Urinary bladder (tissue), 4 donors: Measurements from ENCODE around the gene PPP1R9A. TPM values are rescaled to one million over a fixed set of nuclear protein-coding genes. Genes with fewer than 3 reads are reported as not detected.

Experiments used
- DNase-seq: peaks from one replicate; pipeline ENCODE4 v3.0.0-alpha.2; 2015; ENCODE audit errors: extremely low spot score
- H3K27ac ChIP-seq: one replicate; pipeline ENCODE4 v1.5.1; 2013; ENCODE audit warnings: low read depth, mild to moderate bottlenecking, moderate library complexity
- H3K36me3 ChIP-seq: one replicate; pipeline ENCODE4 v1.6.1; 2013; ENCODE audit warnings: mild to moderate bottlenecking, moderate library complexity; ENCODE audit not compliant: insufficient read depth
- H3K4me1 ChIP-seq: one replicate; pipeline ENCODE4 v1.6.1; 2013; ENCODE audit warnings: mild to moderate bottlenecking, moderate library complexity; ENCODE audit not compliant: insufficient read depth
- H3K4me3 ChIP-seq: one replicate; pipeline ENCODE4 v1.5.1; 2013; ENCODE audit warnings: low read depth, low read length
- WGBS: extraction: QIAGEN DNeasy Blood & Tissue Kit; methylation state at CpG from one replicate; pipeline ENCODE4 v1.1.7; 2013; 5-methylcytosine and 5-hydroxymethylcytosine counted together
- polyA plus RNA-seq: library from polyadenylated mRNA; stranded (reverse); fragments of 200-250 nt; gene quantifications from one replicate; pipeline ENCODE4 v1.2.3, GENCODE V29; 2013
- total RNA-seq: library from RNA; depleted of rRNA; stranded (reverse); fragments of >200 nt; gene quantifications from one replicate; pipeline ENCODE4 v1.2.3, GENCODE V29; 2014
- donor health status: healthy with polysubstance abuse.
- donor health status: healthy.

Gene PPP1R9A
- total and polyA plus RNA-seq, 2 donors = 3.5 to 28.6 TPM

GRCh38 chr7:95046494-95047240 lies 139.3 kb downstream of the PPP1R9A start:
- no peak overlapping the region for H3K27ac ChIP-seq
- DNase-seq = no peak
- H3K4me3 ChIP-seq = no peak overlapping the region
- no peaks in the 10 kb centered on the region for H3K36me3 ChIP-seq
- H3K4me1 ChIP-seq = no peaks in the 10 kb centered on the region
- WGBS = 51% methylated on average over 7 of the region's 7 CpGs

GRCh38 chr7:95047291-95047690 lies 139.9 kb downstream of the PPP1R9A start:
- Histone ChIP-seq H3K4me1 (no peaks in the 10 kb centered on the region), H3K27ac (no peak overlapping the region), H3K36me3 (no peaks in the 10 kb centered on the region), H3K4me3 (no peak overlapping the region)
- no peak for DNase-seq

- DNase-seq = no peak
- Histone ChIP-seq H3K4me3 (no peak overlapping the region), H3K27ac (no peak overlapping the region), H3K4me1 (no peaks in the 10 kb centered on the region), H3K36me3 (no peaks in the 10 kb centered on the region)
- 79% methylated on average over 2 of the region's 2 CpGs for WGBS
These were observed 145.2 kb downstream of the PPP1R9A start for GRCh38 chr7:95052566-95053094.

GRCh38 chr7:95054386-95054785 lies 147.0 kb downstream of the PPP1R9A start:
- no peak overlapping the region for H3K27ac ChIP-seq

GRCh38 chr7:95055295-95055694 lies 147.9 kb downstream of the PPP1R9A start:
- WGBS = 57% methylated on average over 1 of the region's 1 CpG
- DNase-seq = no peak
- Histone ChIP-seq H3K4me1 (no peaks in the 10 kb centered on the region), H3K36me3 (no peaks in the 10 kb centered on the region), H3K27ac (no peak overlapping the region), H3K4me3 (no peak overlapping the region)

More at GRCh38 chr7:95054386-95054785, 147.0 kb downstream of the PPP1R9A start:
- no peaks in the 10 kb centered on the region for H3K36me3 ChIP-seq
- H3K4me1 ChIP-seq = no peaks in the 10 kb centered on the region
- WGBS = 89% methylated on average over 2 of the region's 2 CpGs
- DNase-seq = no peak
- no peak overlapping the region for H3K4me3 ChIP-seq

GRCh38 chr7:95056107-95056739 lies 148.8 kb downstream of the PPP1R9A start:
- no peaks in the 10 kb centered on the region for H3K4me1 ChIP-seq
- no peak overlapping the region for H3K27ac ChIP-seq
- no peaks in the 10 kb centered on the region for H3K36me3 ChIP-seq
- WGBS = 81% methylated on average over 1 of the region's 1 CpG
- DNase-seq = no peak
- H3K4me3 ChIP-seq = no peak overlapping the region

GRCh38 chr7:95056901-95057300 lies 149.5 kb downstream of the PPP1R9A start:
- Histone ChIP-seq H3K4me1 (no peaks in the 10 kb centered on the region), H3K27ac (no peak overlapping the region), H3K4me3 (no peak overlapping the region), H3K36me3 (no peaks in the 10 kb centered on the region)
- DNase-seq = no peak

- no peaks in the 10 kb centered on the region for H3K36me3 ChIP-seq
- no peaks in the 10 kb centered on the region for H3K4me1 ChIP-seq
- H3K4me3 ChIP-seq = no peak overlapping the region
- no peak for DNase-seq
- WGBS = 62% methylated on average over 4 of the region's 4 CpGs
- H3K27ac ChIP-seq = no peak overlapping the region
These were observed 152.5 kb downstream of the PPP1R9A start for GRCh38 chr7:95059842-95060313.

GRCh38 chr7:95062901-95063300 lies 155.5 kb downstream of the PPP1R9A start:
- no peak for DNase-seq
- H3K27ac ChIP-seq = no peak overlapping the region
- H3K4me3 ChIP-seq = no peak overlapping the region
- no peaks in the 10 kb centered on the region for H3K36me3 ChIP-seq
- H3K4me1 ChIP-seq = no peaks in the 10 kb centered on the region

- 47% methylated on average over 6 of the region's 6 CpGs for WGBS
- DNase-seq = no peak
- no peak overlapping the region for H3K4me3 ChIP-seq
- H3K4me1 ChIP-seq = no peaks in the 10 kb centered on the region
- H3K27ac ChIP-seq = no peak overlapping the region
- no peaks in the 10 kb centered on the region for H3K36me3 ChIP-seq
These were observed 159.5 kb downstream of the PPP1R9A start for GRCh38 chr7:95066737-95067530.

- no peak for DNase-seq
- no peaks in the 10 kb centered on the region for H3K4me1 ChIP-seq
- no peak overlapping the region for H3K4me3 ChIP-seq
- no peak overlapping the region for H3K27ac ChIP-seq
- H3K36me3 ChIP-seq = no peaks in the 10 kb centered on the region
- 55% methylated on average over 4 of the region's 4 CpGs for WGBS
These were observed 181.3 kb downstream of the PPP1R9A start for GRCh38 chr7:95088536-95089215.

- H3K4me3 ChIP-seq = no peak overlapping the region
- 76% methylated on average over 4 of the region's 4 CpGs for WGBS
- no peaks in the 10 kb centered on the region for H3K36me3 ChIP-seq
- no peak for DNase-seq
- H3K4me1 ChIP-seq = no peaks in the 10 kb centered on the region
- H3K27ac ChIP-seq = no peak overlapping the region
These were observed 182.3 kb downstream of the PPP1R9A start for GRCh38 chr7:95089414-95090315.
